HepG2 (cell line): ENCODE results near the gene ZFHX3. TPM values are rescaled to one million over a fixed set of nuclear protein-coding genes. Genes with fewer than 3 reads are reported as not detected.
A peak's percentile ranks its signal among the peaks of the same experiment; 100 is the strongest.

Experiments
- AHR ChIP-seq: IDR thresholded peaks from 2 replicates; pipeline ENCODE4 v1.6.1; 2018; ENCODE audit warnings: missing genetic modification reagents, missing compliant biosample characterization
- E2F1 ChIP-seq: sonication (generic); formaldehyde crosslinking; IDR thresholded peaks from 2 replicates; pipeline ENCODE4 v1.5.0; 2020; ENCODE audit warnings: missing genetic modification reagents
- EHMT2 ChIP-seq: fragments of 200-600 bp; sonication (generic); IDR thresholded peaks from 2 replicates; pipeline ENCODE4 v1.7.0; 2017; ENCODE audit warnings: antibody characterized with exemption, low read depth, low read length, borderline replicate concordance
- KLF15 ChIP-seq: sonication (generic); formaldehyde crosslinking; IDR thresholded peaks from 2 replicates; pipeline ENCODE4 v1.8.1; 2023; ENCODE audit warnings: borderline replicate concordance, mild to moderate bottlenecking, inconsistent platforms, missing genetic modification reagents, mixed read lengths
- MXD3 ChIP-seq: IDR thresholded peaks from 2 replicates; pipeline ENCODE4 v1.6.1; 2016; ENCODE audit warnings: mild to moderate bottlenecking, missing biosample characterization, missing genetic modification reagents
- NCOA1 ChIP-seq: sonication (generic); formaldehyde crosslinking; IDR thresholded peaks from 2 replicates; pipeline ENCODE4 v1.9.0; 2021; ENCODE audit warnings: missing genetic modification reagents
- NR3C1 ChIP-seq: sonication (generic); formaldehyde crosslinking; IDR thresholded peaks from 2 replicates; pipeline ENCODE4 v1.4.0; 2020; ENCODE audit warnings: missing genetic modification reagents
- ZBTB14 ChIP-seq: sonication (generic); formaldehyde crosslinking; IDR thresholded peaks from 2 replicates; pipeline ENCODE4 v1.4.0; 2020; ENCODE audit warnings: missing genetic modification reagents
- ZC3H4 ChIP-seq: sonication (generic); formaldehyde crosslinking; IDR thresholded peaks from 2 replicates; pipeline ENCODE4 v1.4.0; 2020; ENCODE audit warnings: missing genetic modification reagents, borderline replicate concordance
- ZFX ChIP-seq: sonication (generic); formaldehyde crosslinking; IDR thresholded peaks from 2 replicates; pipeline ENCODE4 v1.4.0; 2020; ENCODE audit warnings: mild to moderate bottlenecking, low read depth, missing genetic modification reagents, moderate library complexity
- ZNF205 ChIP-seq: IDR thresholded peaks from 2 replicates; pipeline ENCODE4 v1.6.1; 2018; ENCODE audit warnings: missing biosample characterization, missing genetic modification reagents
- ZNF232 ChIP-seq: sonication (generic); formaldehyde crosslinking; IDR thresholded peaks from 2 replicates; pipeline ENCODE4 v1.4.0; 2020; ENCODE audit warnings: missing genetic modification reagents, borderline replicate concordance
- ZNF350 ChIP-seq: sonication (generic); formaldehyde crosslinking; IDR thresholded peaks from 2 replicates; pipeline ENCODE4 v1.4.0; 2020; ENCODE audit warnings: mild to moderate bottlenecking, low read depth, missing genetic modification reagents, borderline replicate concordance
- ZNF484 ChIP-seq: sonication (generic); formaldehyde crosslinking; IDR thresholded peaks from 2 replicates; pipeline ENCODE4 v1.5.1; 2020; ENCODE audit warnings: mild to moderate bottlenecking, low read depth, missing genetic modification reagents, borderline replicate concordance
- ZNF543 ChIP-seq: sonication (generic); formaldehyde crosslinking; IDR thresholded peaks from 2 replicates; pipeline ENCODE4 v1.4.0; 2020; ENCODE audit warnings: mild to moderate bottlenecking, missing genetic modification reagents
- ZNF556 ChIP-seq: sonication (generic); formaldehyde crosslinking; IDR thresholded peaks from 2 replicates; pipeline ENCODE4 v1.4.0; 2020; ENCODE audit warnings: mild to moderate bottlenecking, missing genetic modification reagents, borderline replicate concordance
- ZNF570 ChIP-seq: sonication (generic); formaldehyde crosslinking; IDR thresholded peaks from 2 replicates; pipeline ENCODE4 v1.4.0; 2020; ENCODE audit warnings: mild to moderate bottlenecking, missing genetic modification reagents, borderline replicate concordance
- ZUFSP ChIP-seq: sonication (generic); formaldehyde crosslinking; IDR thresholded peaks from 2 replicates; pipeline ENCODE4 v1.9.0; 2021; ENCODE audit warnings: missing genetic modification reagents, mild to moderate bottlenecking, borderline replicate concordance
- polyA plus RNA-seq, 8 experiments: library from polyadenylated mRNA; depleted of rRNA in 3 of 8; stranded (reverse) in 7 of 8; unstranded in 1 of 8; fragments of >200 nt; fragmentation: Illumina TruSeq in 4 of 8; extraction: Trizol in 4 of 8; gene quantifications; 2 replicates each; pipeline versions ENCODE4 v1.2.1 to v1.2.3, GENCODE V29; 2011 to 2016; ENCODE audit warnings: low read depth in 4 of 8, missing spikeins in 1 of 8, mixed read lengths in 1 of 8; ENCODE audit not compliant: insufficient read depth in 1 of 8
- total RNA-seq, 5 experiments: library from RNA; depleted of rRNA; stranded (reverse); fragments of >200 nt; fragmentation: Illumina TruSeq; extraction: Trizol; gene quantifications; 2 replicates each; pipeline ENCODE4 v1.2.3, GENCODE V29; 2016; ENCODE audit warnings: low read depth in 1 of 5
- TF ChIP-seq, protein P1 (sequence below): sonication (generic); formaldehyde crosslinking; IDR thresholded peaks from 2 replicates; pipeline ENCODE4 v1.4.0; 2020; ENCODE audit warnings: missing genetic modification reagents

ZFHX3 gene
- total and polyA plus RNA-seq, 2 of the 13 experiments (the other 11 are each of a cell fraction or from before 2014, with no cell fraction given) = 5.0 to 6.0 TPM

DNA sequence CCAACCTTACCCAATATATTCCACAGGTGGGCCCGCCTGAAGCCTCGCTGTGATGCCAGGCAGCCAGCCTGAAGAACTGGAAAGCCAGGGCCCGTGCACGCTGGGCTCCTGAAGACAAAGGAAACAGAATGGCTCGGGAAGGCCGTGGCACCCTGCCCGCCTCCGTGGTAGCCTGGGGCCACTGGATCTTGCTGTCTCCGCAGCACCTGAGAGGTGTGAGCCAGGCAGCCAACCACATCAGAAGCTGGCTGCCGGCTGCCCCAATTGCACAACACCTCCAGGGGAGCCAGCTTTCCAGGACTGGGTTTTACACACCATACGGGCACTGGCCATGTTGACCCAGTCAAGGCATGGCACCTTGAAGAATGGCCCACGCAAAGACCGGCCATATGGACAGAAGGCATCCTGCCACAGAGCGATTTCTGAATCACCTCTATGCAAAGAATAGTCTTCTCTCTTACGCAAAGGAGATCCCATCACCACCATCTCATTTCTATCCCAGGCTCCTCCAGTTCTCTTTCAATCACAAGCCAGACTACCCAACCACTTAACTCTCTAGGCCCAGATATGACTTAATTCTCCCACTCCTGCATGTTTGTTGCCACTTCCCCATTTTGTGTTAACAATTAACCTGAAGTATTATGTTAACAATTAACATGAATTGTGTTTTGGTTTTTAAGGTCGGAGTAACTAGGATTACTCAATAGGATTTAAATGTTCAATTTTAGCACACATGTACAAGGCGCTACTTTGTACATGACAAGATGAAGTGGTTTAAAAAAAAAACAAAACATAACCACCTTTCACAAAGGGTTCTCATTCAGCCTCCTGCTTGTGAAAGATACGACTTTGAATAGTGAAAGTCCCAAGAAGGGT, 32.1 kb downstream of the ZFHX3 start (continued):
- TF ChIP-seq ZNF232 (no peak), MXD3 (CRISPR knock-in tag) (0 out of 2 replicates have a peak, but pooled peaks have one; percentile 33), EHMT2 (peak; percentile 94), E2F1 (0 out of 2 replicates have a peak, but pooled peaks have one; percentile 8), ZC3H4 (CRISPR knock-in tag) (no peak), ZUFSP (no peak), ZNF350 (CRISPR knock-in tag) (peak; percentile 55; the same call in 1 of the 2 replicates), ZNF570 (CRISPR knock-in tag) (no peak), NR3C1 (CRISPR knock-in tag) (no peak), ZFX (CRISPR knock-in tag) (peak; percentile 67; the same call in 1 of the 2 replicates), AHR (CRISPR knock-in tag) (peak; percentile 93; the same call in 1 of the 2 replicates), ZNF543 (peak; percentile 49; the same call in 1 of the 2 replicates), ZNF556 (peak; percentile 77; the same call in 1 of the 2 replicates), NCOA1 (CRISPR knock-in tag) (no peak), ZNF484 (CRISPR knock-in tag) (no peak), ZBTB14 (CRISPR knock-in tag) (no peak), ZNF205 (CRISPR knock-in tag) (no peak), KLF15 (CRISPR knock-in tag) (no peak)
- TF ChIP-seq, protein P1, sequence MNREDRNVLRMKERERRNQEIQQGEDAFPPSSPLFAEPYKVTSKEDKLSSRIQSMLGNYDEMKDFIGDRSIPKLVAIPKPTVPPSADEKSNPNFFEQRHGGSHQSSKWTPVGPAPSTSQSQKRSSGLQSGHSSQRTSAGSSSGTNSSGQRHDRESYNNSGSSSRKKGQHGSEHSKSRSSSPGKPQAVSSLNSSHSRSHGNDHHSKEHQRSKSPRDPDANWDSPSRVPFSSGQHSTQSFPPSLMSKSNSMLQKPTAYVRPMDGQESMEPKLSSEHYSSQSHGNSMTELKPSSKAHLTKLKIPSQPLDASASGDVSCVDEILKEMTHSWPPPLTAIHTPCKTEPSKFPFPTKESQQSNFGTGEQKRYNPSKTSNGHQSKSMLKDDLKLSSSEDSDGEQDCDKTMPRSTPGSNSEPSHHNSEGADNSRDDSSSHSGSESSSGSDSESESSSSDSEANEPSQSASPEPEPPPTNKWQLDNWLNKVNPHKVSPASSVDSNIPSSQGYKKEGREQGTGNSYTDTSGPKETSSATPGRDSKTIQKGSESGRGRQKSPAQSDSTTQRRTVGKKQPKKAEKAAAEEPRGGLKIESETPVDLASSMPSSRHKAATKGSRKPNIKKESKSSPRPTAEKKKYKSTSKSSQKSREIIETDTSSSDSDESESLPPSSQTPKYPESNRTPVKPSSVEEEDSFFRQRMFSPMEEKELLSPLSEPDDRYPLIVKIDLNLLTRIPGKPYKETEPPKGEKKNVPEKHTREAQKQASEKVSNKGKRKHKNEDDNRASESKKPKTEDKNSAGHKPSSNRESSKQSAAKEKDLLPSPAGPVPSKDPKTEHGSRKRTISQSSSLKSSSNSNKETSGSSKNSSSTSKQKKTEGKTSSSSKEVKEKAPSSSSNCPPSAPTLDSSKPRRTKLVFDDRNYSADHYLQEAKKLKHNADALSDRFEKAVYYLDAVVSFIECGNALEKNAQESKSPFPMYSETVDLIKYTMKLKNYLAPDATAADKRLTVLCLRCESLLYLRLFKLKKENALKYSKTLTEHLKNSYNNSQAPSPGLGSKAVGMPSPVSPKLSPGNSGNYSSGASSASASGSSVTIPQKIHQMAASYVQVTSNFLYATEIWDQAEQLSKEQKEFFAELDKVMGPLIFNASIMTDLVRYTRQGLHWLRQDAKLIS = no peak
